HepG2 (cell line): Measurements from ENCODE around the gene MYH16. TPM values are rescaled to one million over a fixed set of nuclear protein-coding genes. Genes with fewer than 3 reads are reported as not detected.
"Not testable (repeated sequence)": the region's sequence is repeated elsewhere in the genome, so short reads cannot be mapped to it uniquely, and the experiment has no call there.

ENCODE experiments used
- ATAC-seq: fragments of 200-7000 bp; cut with Tn5 transposase; 3 replicates; pipeline ENCODE4 v1.9.1; 2020; ENCODE audit warnings: mild to moderate bottlenecking, moderate library complexity
- BruUV-seq: library from RNA; stranded (reverse); fragments of 400-500 nt; replicated peaks from 2 replicates; lab custom pipeline; 2021; lab: Mats Ljungman, UMichigan
- CTCF ChIA-PET: fragments of 300-600 bp; formaldehyde crosslinking; extraction: SDS; loops from one replicate; lab custom pipeline; 2021; ENCODE audit warnings: low total read pairs, inconsistent platforms, low intra/inter-chr PET ratio; lab: Yijun Ruan, JAX
- POLR2A ChIA-PET: fragments of 350-600 bp; sonication (Branson Sonifier 250); formaldehyde crosslinking; loops from one replicate; lab custom pipeline; 2020; ENCODE audit warnings: antibody characterized with exemption, inconsistent platforms; lab: Yijun Ruan, JAX
- DNase-seq: peaks from one replicate; pipeline ENCODE4 v3.0.0-alpha.2; 2015; ENCODE audit warnings: low spot score
- FAIRE-seq: peaks from 3 replicates; lab custom pipeline; 2011; peaks lifted over from hg19 to GRCh38; lab: Jason Lieb, UNC
- H2AFZ ChIP-seq: one replicate; pipeline ENCODE4 v1.6.1; 2011; ENCODE audit warnings: low read length, inconsistent platforms
- H3K27ac ChIP-seq: fragments of 300-600 bp; 3 replicates; pipeline ENCODE4 v1.8.0; 2011; ENCODE audit warnings: mixed run types, mild to moderate bottlenecking, mixed read lengths, low read length, inconsistent platforms; ENCODE audit not compliant: insufficient read depth; ENCODE audit errors: extremely low read length
- H3K27me3 ChIP-seq, 2 experiments: fragments of 200-600 bp in 1 of 2; 2 replicates in 1 of 2; 3 replicates in 1 of 2; pipeline versions ENCODE4 v1.6.0 to v1.8.0; 2011; ENCODE audit warnings: low read length in 2 of 2, mild to moderate bottlenecking in 2 of 2, moderate library complexity in 2 of 2, inconsistent platforms in 1 of 2; ENCODE audit not compliant: insufficient read depth in 2 of 2, control insufficient read depth in 1 of 2
- H3K36me3 ChIP-seq, 2 experiments: fragments of 200-600 bp in 1 of 2; replicated peaks in 1 of 2; 2 replicates in 1 of 2; 3 replicates in 1 of 2; pipeline versions ENCODE4 v1.5.1 to v1.8.0; 2011; ENCODE audit warnings: low read length in 2 of 2, inconsistent platforms in 1 of 2; ENCODE audit not compliant: insufficient read depth in 2 of 2, control insufficient read depth in 1 of 2
- H3K4me1 ChIP-seq: 2 replicates; pipeline ENCODE4 v1.5.1; 2012; ENCODE audit warnings: low read length, inconsistent platforms; ENCODE audit not compliant: insufficient read depth
- H3K4me2 ChIP-seq: 2 replicates; pipeline ENCODE4 v1.6.0; 2011; ENCODE audit warnings: low read depth, low read length, inconsistent platforms
- H3K4me3 ChIP-seq, 3 experiments: fragments of 200-600 bp in 1 of 3; sonication (generic), shearing (Covaris generic) in 1 of 3; replicated peaks in 1 of 3; 2 replicates each; pipeline ENCODE4 v1.5.1; 2011 to 2016; ENCODE audit warnings: low read length in 3 of 3, inconsistent platforms in 2 of 3, low read depth in 2 of 3, mild to moderate bottlenecking in 2 of 3, control low read depth in 1 of 3, mixed read lengths in 1 of 3; ENCODE audit not compliant: insufficient read depth in 1 of 3
- H3K79me2 ChIP-seq: one replicate; pipeline ENCODE4 v1.6.1; 2011; ENCODE audit warnings: low read length, inconsistent platforms; ENCODE audit not compliant: insufficient read depth
- H3K9ac ChIP-seq: 2 replicates; pipeline ENCODE4 v1.6.0; 2011; ENCODE audit warnings: mild to moderate bottlenecking, low read depth, low read length, inconsistent platforms; ENCODE audit not compliant: insufficient read depth
- H3K9me3 ChIP-seq: 2 replicates; pipeline ENCODE4 v1.5.1; 2012; ENCODE audit warnings: mild to moderate bottlenecking, low read length
- H4K20me1 ChIP-seq: 2 replicates; pipeline ENCODE4 v1.6.0; 2011; ENCODE audit warnings: inconsistent platforms, mild to moderate bottlenecking, low read length, moderate library complexity; ENCODE audit not compliant: insufficient read depth
- TBL1XR1 ChIP-seq: fragments of 150-350 bp; IDR thresholded peaks from 2 replicates; pipeline ENCODE4 v1.6.1; 2014; ENCODE audit warnings: borderline replicate concordance, low read length; ENCODE audit not compliant: partially characterized antibody
- ZNF292 ChIP-seq: sonication (generic); formaldehyde crosslinking; IDR thresholded peaks from 2 replicates; pipeline ENCODE4 v1.8.1; 2022; ENCODE audit warnings: mild to moderate bottlenecking, low read depth, missing genetic modification reagents, borderline replicate concordance
- WGBS: methylation state at CpG from one replicate; pipeline ENCODE4 v1.1.6; 2017; ENCODE audit warnings: low lambda C conversion rate; 5-methylcytosine and 5-hydroxymethylcytosine counted together
- in situ Hi-C: cut with HindIII; loops from 2 replicates; pipeline ENCODE4 v1.10.0; 2017; ENCODE audit warnings: low pct_unique_long_range_greater_than_20kb; ENCODE audit not compliant: extremely low pct_ligation_motif_present
- intact Hi-C: fragments of 100-400 bp; cut with micrococcal nuclease; formaldehyde crosslinking; loops from one replicate; pipeline ENCODE4 v1.10.0; 2022; ENCODE audit not compliant: unreplicated experiment
- polyA plus RNA-seq, 8 experiments: library from polyadenylated mRNA; depleted of rRNA in 3 of 8; stranded (reverse) in 7 of 8; unstranded in 1 of 8; fragments of >200 nt; fragmentation: Illumina TruSeq in 4 of 8; extraction: Trizol in 4 of 8; gene quantifications; 2 replicates each; pipeline versions ENCODE4 v1.2.1 to v1.2.3, GENCODE V29; 2011 to 2016; ENCODE audit warnings: low read depth in 4 of 8, missing spikeins in 1 of 8, mixed read lengths in 1 of 8; ENCODE audit not compliant: insufficient read depth in 1 of 8
- total RNA-seq, 5 experiments: library from RNA; depleted of rRNA; stranded (reverse); fragments of >200 nt; fragmentation: Illumina TruSeq; extraction: Trizol; gene quantifications; 2 replicates each; pipeline ENCODE4 v1.2.3, GENCODE V29; 2016; ENCODE audit warnings: low read depth in 1 of 5

The MYH16 gene
- total and polyA plus RNA-seq, 2 of the 13 experiments (the other 11 are each of a cell fraction or from before 2014, with no cell fraction given), result 0.05 to 0.15 TPM

- ATAC-seq, result no peak
Observed at GRCh38 chr7:99344061-99344647, 71.5 kb downstream of the MYH16 start.

GRCh38 chr7:99350641-99351040 is 78.0 kb downstream of the MYH16 start:
- 96% methylated on average over 3 of the region's 3 CpGs for WGBS
- CTCF ChIA-PET, FAIRE-seq: not testable (repeated sequence)

More at GRCh38 chr7:99344061-99344647, 71.5 kb downstream of the MYH16 start:
- DNase-seq (no peak), FAIRE-seq (no peak)
- no peak overlapping the region for H2AFZ ChIP-seq
- ChIA-PET POLR2A (no interaction called here), CTCF (no interaction called here)
- TF ChIP-seq ZNF292 (CRISPR knock-in tag), result no peak
- TF ChIP-seq TBL1XR1, result no peak
- no peaks in the 10 kb centered on the region for H4K20me1 ChIP-seq
- H3K27ac ChIP-seq, result no peak overlapping the region
- H3K4me1 ChIP-seq, result no peaks in the 10 kb centered on the region
- no peaks in the 10 kb centered on the region for H3K27me3 ChIP-seq
- H3K9me3 ChIP-seq, result no peaks in the 10 kb centered on the region
- intact Hi-C loops (no loop called here), in situ Hi-C loops (no loop called here)
- no peak overlapping the region for H3K4me2 ChIP-seq
- H3K9ac ChIP-seq, result no peak overlapping the region
- WGBS, result 96% methylated on average over 10 of the region's 13 CpGs
- H3K4me3 ChIP-seq, result no peak overlapping the region
- BruUV-seq, result no TSS peak
- peaks cover 12 to 57% of the 10 kb centered on the region in 2 experiments; a peak in 4 of 5 replicates for H3K36me3 ChIP-seq
- no peaks in the 10 kb centered on the region for H3K79me2 ChIP-seq

More at GRCh38 chr7:99350641-99351040, 78.0 kb downstream of the MYH16 start:
- H3K4me3 ChIP-seq, H3K4me1 ChIP-seq, in situ Hi-C loops, H3K27me3 ChIP-seq, H4K20me1 ChIP-seq, H3K4me2 ChIP-seq, ATAC-seq, H3K79me2 ChIP-seq, BruUV-seq, H3K9ac ChIP-seq, POLR2A ChIA-PET, intact Hi-C loops, H3K27ac ChIP-seq, H2AFZ ChIP-seq, DNase-seq, H3K9me3 ChIP-seq: not testable (repeated sequence)
- H3K36me3 ChIP-seq, result peaks cover 11 to 59% of the 10 kb centered on the region in 2 experiments; a peak in 4 of 5 replicates
